ENCODE data around the gene GPATCH4.

DNA sequence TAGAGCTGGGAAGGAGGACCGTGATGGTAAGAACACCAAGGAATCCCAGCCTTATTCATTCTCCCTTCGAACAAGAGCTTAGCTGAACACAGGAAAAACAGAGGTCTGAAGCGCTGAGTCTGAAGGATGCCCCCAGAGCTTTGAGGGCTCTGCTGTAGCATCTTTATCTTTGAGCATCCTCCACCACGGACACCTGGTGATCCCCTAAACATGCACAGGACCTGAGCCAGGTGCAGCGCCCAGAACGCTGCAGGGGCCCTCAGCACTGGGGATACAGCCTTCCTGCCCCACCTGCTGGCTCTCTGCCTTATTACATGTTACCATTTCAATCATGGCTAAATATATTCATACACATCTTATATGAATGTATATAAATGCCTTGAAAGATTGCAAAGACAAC, 7.7 kb upstream of the GPATCH4 start:
- TF ChIP-seq, protein P1, sequence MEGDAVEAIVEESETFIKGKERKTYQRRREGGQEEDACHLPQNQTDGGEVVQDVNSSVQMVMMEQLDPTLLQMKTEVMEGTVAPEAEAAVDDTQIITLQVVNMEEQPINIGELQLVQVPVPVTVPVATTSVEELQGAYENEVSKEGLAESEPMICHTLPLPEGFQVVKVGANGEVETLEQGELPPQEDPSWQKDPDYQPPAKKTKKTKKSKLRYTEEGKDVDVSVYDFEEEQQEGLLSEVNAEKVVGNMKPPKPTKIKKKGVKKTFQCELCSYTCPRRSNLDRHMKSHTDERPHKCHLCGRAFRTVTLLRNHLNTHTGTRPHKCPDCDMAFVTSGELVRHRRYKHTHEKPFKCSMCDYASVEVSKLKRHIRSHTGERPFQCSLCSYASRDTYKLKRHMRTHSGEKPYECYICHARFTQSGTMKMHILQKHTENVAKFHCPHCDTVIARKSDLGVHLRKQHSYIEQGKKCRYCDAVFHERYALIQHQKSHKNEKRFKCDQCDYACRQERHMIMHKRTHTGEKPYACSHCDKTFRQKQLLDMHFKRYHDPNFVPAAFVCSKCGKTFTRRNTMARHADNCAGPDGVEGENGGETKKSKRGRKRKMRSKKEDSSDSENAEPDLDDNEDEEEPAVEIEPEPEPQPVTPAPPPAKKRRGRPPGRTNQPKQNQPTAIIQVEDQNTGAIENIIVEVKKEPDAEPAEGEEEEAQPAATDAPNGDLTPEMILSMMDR (IDR thresholded peaks at IDR 0.05), result peak; percentile 85
- TF ChIP-seq, protein P2, sequence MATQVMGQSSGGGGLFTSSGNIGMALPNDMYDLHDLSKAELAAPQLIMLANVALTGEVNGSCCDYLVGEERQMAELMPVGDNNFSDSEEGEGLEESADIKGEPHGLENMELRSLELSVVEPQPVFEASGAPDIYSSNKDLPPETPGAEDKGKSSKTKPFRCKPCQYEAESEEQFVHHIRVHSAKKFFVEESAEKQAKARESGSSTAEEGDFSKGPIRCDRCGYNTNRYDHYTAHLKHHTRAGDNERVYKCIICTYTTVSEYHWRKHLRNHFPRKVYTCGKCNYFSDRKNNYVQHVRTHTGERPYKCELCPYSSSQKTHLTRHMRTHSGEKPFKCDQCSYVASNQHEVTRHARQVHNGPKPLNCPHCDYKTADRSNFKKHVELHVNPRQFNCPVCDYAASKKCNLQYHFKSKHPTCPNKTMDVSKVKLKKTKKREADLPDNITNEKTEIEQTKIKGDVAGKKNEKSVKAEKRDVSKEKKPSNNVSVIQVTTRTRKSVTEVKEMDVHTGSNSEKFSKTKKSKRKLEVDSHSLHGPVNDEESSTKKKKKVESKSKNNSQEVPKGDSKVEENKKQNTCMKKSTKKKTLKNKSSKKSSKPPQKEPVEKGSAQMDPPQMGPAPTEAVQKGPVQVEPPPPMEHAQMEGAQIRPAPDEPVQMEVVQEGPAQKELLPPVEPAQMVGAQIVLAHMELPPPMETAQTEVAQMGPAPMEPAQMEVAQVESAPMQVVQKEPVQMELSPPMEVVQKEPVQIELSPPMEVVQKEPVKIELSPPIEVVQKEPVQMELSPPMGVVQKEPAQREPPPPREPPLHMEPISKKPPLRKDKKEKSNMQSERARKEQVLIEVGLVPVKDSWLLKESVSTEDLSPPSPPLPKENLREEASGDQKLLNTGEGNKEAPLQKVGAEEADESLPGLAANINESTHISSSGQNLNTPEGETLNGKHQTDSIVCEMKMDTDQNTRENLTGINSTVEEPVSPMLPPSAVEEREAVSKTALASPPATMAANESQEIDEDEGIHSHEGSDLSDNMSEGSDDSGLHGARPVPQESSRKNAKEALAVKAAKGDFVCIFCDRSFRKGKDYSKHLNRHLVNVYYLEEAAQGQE (IDR thresholded peaks at IDR 0.05; ENCODE audit: insufficient read depth in 1 of 2, low read depth in 2 of 2, low read length in 1 of 2), result no peak
- no peak for TF ChIP-seq SIN3A (IDR thresholded peaks at IDR 0.05; ENCODE audit: borderline replicate concordance, insufficient read depth, low read depth, low read length)

All from Panc1 (cell line).